HepG2 (cell line): ENCODE data around the gene CFD. TPM values are rescaled to one million over a fixed set of nuclear protein-coding genes. Genes with fewer than 3 reads are reported as not detected.

ENCODE experiments used
- ARNT ChIP-seq: fragments of 450-650 bp; IDR thresholded peaks from 2 replicates; pipeline ENCODE4 v1.6.1; 2017
- FOXO1 ChIP-seq: sonication (generic); formaldehyde crosslinking; IDR thresholded peaks from 2 replicates; pipeline ENCODE4 v1.4.0; 2020; ENCODE audit warnings: missing genetic modification reagents
- HHEX ChIP-seq: IDR thresholded peaks from 2 replicates; pipeline ENCODE4 v1.6.1; 2016; ENCODE audit warnings: control low read depth
- HOXA5 ChIP-seq: sonication (generic); formaldehyde crosslinking; IDR thresholded peaks from 2 replicates; pipeline ENCODE4 v1.4.0; 2020; ENCODE audit warnings: missing genetic modification reagents
- IKZF4 ChIP-seq: sonication (generic); formaldehyde crosslinking; IDR thresholded peaks from 2 replicates; pipeline ENCODE4 v1.5.1; 2020; ENCODE audit warnings: borderline replicate concordance, mild to moderate bottlenecking, low read depth, missing genetic modification reagents; ENCODE audit errors: not compliant biosample characterization
- JDP2 ChIP-seq: sonication (generic); formaldehyde crosslinking; IDR thresholded peaks from 2 replicates; pipeline ENCODE4 v1.8.1; 2022; ENCODE audit warnings: missing genetic modification reagents, borderline replicate concordance
- PHF20 ChIP-seq: sonication (generic); formaldehyde crosslinking; IDR thresholded peaks from 2 replicates; pipeline ENCODE4 v1.5.0; 2020; ENCODE audit warnings: mild to moderate bottlenecking, missing genetic modification reagents
- XRCC5 ChIP-seq: fragments of 200-400 bp; formaldehyde crosslinking; optimal IDR thresholded peaks from 2 replicates; pipeline ENCODE3; 2017; ENCODE audit warnings: mild to moderate bottlenecking, low read length
- ZBTB7A ChIP-seq: sonication (generic); formaldehyde crosslinking; IDR thresholded peaks from 2 replicates; pipeline ENCODE4 v1.8.0; 2022; ENCODE audit warnings: mild to moderate bottlenecking, missing genetic modification reagents
- ZNF253 ChIP-seq: sonication (generic); formaldehyde crosslinking; IDR thresholded peaks from 2 replicates; pipeline ENCODE4 v1.8.0; 2022; ENCODE audit warnings: mild to moderate bottlenecking, missing genetic modification reagents, borderline replicate concordance
- ZNF432 ChIP-seq: sonication (generic); formaldehyde crosslinking; IDR thresholded peaks from 2 replicates; pipeline ENCODE4 v1.5.0; 2020; ENCODE audit warnings: missing genetic modification reagents, mild to moderate bottlenecking, borderline replicate concordance
- ZNF446 ChIP-seq: sonication (generic); formaldehyde crosslinking; IDR thresholded peaks from 2 replicates; pipeline ENCODE4 v1.5.0; 2020; ENCODE audit warnings: mild to moderate bottlenecking, missing genetic modification reagents
- ZNF501 ChIP-seq: sonication (generic); formaldehyde crosslinking; IDR thresholded peaks from 2 replicates; pipeline ENCODE4 v1.5.1; 2020; ENCODE audit warnings: mild to moderate bottlenecking, moderate library complexity, missing genetic modification reagents
- ZNF780A ChIP-seq: sonication (generic); formaldehyde crosslinking; IDR thresholded peaks from 2 replicates; pipeline ENCODE4 v1.8.0; 2022; ENCODE audit warnings: mild to moderate bottlenecking, missing genetic modification reagents, moderate library complexity
- polyA plus RNA-seq, 8 experiments: library from polyadenylated mRNA; depleted of rRNA in 3 of 8; stranded (reverse) in 7 of 8; unstranded in 1 of 8; fragments of >200 nt; fragmentation: Illumina TruSeq in 4 of 8; extraction: Trizol in 4 of 8; gene quantifications; 2 replicates each; pipeline versions ENCODE4 v1.2.1 to v1.2.3, GENCODE V29; 2011 to 2016; ENCODE audit warnings: low read depth in 4 of 8, missing spikeins in 1 of 8, mixed read lengths in 1 of 8; ENCODE audit not compliant: insufficient read depth in 1 of 8
- total RNA-seq, 5 experiments: library from RNA; depleted of rRNA; stranded (reverse); fragments of >200 nt; fragmentation: Illumina TruSeq; extraction: Trizol; gene quantifications; 2 replicates each; pipeline ENCODE4 v1.2.3, GENCODE V29; 2016; ENCODE audit warnings: low read depth in 1 of 5
- TF ChIP-seq, protein P1 (sequence below): sonication (generic); formaldehyde crosslinking; IDR thresholded peaks from 2 replicates; pipeline ENCODE4 v1.8.1; 2022; ENCODE audit warnings: mild to moderate bottlenecking, missing genetic modification reagents
- TF ChIP-seq, protein P2 (sequence below): sonication (generic); formaldehyde crosslinking; IDR thresholded peaks from 2 replicates; pipeline ENCODE4 v1.8.1; 2023; ENCODE audit warnings: missing genetic modification reagents, inconsistent platforms, borderline replicate concordance
- TF ChIP-seq, protein P3 (sequence below): IDR thresholded peaks from 2 replicates; pipeline ENCODE4 v1.6.1; 2018; ENCODE audit warnings: missing genetic modification reagents, mild to moderate bottlenecking, missing compliant biosample characterization
- TF ChIP-seq, protein P4 (sequence below): sonication (generic); formaldehyde crosslinking; IDR thresholded peaks from 2 replicates; pipeline ENCODE4 v1.4.0; 2020; ENCODE audit warnings: missing genetic modification reagents, borderline replicate concordance
- TF ChIP-seq, protein P5 (sequence below): sonication (generic); formaldehyde crosslinking; IDR thresholded peaks from 2 replicates; pipeline ENCODE4 v1.4.0; 2020; ENCODE audit warnings: missing genetic modification reagents, low read depth, mild to moderate bottlenecking, borderline replicate concordance
- TF ChIP-seq, protein P6 (sequence below): sonication (generic); formaldehyde crosslinking; IDR thresholded peaks from 2 replicates; pipeline ENCODE4 v1.5.0; 2020; ENCODE audit warnings: mild to moderate bottlenecking, missing genetic modification reagents

The CFD gene
- total and polyA plus RNA-seq, 2 of the 13 experiments (the other 11 are each of a cell fraction or from before 2014, with no cell fraction given), result 2.3 to 4.6 TPM

DNA sequence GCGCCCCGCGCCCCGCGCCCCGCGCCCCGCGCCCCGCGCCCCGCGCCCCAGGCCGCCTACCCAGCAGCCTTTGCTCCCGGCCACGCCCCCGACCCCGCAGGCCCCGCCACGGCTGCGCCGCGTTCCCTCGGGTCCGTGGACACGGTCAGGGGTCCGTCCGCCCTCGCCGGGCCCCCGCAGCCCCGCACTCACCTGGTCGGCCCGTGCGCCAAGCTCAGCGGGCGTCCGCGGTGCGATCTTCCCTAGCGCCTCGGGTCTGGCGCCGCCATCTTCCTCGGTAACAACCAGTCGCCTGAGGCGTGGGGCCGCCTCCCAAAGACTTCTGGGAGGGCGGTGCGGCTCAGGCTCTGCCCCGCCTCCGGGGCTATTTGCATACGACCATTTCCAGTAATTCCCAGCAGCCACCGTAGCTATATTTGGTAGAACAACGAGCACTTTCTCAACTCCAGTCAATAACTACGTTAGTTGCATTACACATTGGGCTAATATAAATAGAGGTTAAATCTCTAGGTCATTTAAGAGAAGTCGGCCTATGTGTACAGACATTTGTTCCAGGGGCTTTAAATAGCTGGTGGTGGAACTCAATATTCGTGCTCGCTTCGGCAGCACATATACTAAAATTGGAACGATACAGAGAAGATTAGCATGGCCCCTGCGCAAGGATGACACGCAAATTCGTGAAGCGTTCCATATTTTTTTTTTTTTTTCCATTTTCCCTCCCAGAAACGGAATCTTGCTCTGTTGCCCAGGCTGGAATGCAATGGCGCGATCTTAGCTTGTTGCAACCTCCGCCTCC, 33.6 kb downstream of the CFD start, which contains the start of the genes MED16 and RNU6-9 (continued):
- TF ChIP-seq, protein P1, sequence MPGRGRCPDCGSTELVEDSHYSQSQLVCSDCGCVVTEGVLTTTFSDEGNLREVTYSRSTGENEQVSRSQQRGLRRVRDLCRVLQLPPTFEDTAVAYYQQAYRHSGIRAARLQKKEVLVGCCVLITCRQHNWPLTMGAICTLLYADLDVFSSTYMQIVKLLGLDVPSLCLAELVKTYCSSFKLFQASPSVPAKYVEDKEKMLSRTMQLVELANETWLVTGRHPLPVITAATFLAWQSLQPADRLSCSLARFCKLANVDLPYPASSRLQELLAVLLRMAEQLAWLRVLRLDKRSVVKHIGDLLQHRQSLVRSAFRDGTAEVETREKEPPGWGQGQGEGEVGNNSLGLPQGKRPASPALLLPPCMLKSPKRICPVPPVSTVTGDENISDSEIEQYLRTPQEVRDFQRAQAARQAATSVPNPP (CRISPR knock-in tag), result peak; percentile 100
- TF ChIP-seq HOXA5 (CRISPR knock-in tag) (peak; percentile 93), ARNT (no peak), ZNF780A (no peak), JDP2 (CRISPR knock-in tag) (no peak), ZNF501 (CRISPR knock-in tag) (peak; percentile 65; the same call in 1 of the 2 replicates), ZBTB7A (CRISPR knock-in tag) (no peak; the same call in 1 of the 2 replicates), ZNF432 (CRISPR knock-in tag) (no peak), XRCC5 (no peak), FOXO1 (CRISPR knock-in tag) (no peak; the same call in 1 of the 2 replicates), ZNF253 (no peak), ZNF446 (no peak), HHEX (CRISPR knock-in tag) (no peak), IKZF4 (no peak), PHF20 (CRISPR knock-in tag) (peak; percentile 79)
- TF ChIP-seq, protein P2, sequence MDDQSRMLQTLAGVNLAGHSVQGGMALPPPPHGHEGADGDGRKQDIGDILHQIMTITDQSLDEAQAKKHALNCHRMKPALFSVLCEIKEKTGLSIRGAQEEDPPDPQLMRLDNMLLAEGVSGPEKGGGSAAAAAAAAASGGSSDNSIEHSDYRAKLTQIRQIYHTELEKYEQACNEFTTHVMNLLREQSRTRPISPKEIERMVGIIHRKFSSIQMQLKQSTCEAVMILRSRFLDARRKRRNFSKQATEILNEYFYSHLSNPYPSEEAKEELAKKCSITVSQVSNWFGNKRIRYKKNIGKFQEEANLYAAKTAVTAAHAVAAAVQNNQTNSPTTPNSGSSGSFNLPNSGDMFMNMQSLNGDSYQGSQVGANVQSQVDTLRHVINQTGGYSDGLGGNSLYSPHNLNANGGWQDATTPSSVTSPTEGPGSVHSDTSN (CRISPR knock-in tag), result no peak
- TF ChIP-seq, protein P3, sequence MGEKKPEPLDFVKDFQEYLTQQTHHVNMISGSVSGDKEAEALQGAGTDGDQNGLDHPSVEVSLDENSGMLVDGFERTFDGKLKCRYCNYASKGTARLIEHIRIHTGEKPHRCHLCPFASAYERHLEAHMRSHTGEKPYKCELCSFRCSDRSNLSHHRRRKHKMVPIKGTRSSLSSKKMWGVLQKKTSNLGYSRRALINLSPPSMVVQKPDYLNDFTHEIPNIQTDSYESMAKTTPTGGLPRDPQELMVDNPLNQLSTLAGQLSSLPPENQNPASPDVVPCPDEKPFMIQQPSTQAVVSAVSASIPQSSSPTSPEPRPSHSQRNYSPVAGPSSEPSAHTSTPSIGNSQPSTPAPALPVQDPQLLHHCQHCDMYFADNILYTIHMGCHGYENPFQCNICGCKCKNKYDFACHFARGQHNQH, result no peak
- TF ChIP-seq, protein P4, sequence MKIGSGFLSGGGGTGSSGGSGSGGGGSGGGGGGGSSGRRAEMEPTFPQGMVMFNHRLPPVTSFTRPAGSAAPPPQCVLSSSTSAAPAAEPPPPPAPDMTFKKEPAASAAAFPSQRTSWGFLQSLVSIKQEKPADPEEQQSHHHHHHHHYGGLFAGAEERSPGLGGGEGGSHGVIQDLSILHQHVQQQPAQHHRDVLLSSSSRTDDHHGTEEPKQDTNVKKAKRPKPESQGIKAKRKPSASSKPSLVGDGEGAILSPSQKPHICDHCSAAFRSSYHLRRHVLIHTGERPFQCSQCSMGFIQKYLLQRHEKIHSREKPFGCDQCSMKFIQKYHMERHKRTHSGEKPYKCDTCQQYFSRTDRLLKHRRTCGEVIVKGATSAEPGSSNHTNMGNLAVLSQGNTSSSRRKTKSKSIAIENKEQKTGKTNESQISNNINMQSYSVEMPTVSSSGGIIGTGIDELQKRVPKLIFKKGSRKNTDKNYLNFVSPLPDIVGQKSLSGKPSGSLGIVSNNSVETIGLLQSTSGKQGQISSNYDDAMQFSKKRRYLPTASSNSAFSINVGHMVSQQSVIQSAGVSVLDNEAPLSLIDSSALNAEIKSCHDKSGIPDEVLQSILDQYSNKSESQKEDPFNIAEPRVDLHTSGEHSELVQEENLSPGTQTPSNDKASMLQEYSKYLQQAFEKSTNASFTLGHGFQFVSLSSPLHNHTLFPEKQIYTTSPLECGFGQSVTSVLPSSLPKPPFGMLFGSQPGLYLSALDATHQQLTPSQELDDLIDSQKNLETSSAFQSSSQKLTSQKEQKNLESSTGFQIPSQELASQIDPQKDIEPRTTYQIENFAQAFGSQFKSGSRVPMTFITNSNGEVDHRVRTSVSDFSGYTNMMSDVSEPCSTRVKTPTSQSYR (CRISPR knock-in tag), result no peak
- TF ChIP-seq, protein P5, sequence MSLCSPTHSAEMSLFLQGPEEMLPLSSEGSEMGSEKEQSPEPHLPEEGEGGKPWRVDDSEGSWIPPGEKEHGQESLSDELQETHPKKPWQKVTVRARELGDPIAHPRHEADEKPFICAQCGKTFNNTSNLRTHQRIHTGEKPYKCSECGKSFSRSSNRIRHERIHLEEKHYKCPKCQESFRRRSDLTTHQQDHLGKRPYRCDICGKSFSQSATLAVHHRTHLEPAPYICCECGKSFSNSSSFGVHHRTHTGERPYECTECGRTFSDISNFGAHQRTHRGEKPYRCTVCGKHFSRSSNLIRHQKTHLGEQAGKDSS (CRISPR knock-in tag), result no peak
- TF ChIP-seq, protein P6, sequence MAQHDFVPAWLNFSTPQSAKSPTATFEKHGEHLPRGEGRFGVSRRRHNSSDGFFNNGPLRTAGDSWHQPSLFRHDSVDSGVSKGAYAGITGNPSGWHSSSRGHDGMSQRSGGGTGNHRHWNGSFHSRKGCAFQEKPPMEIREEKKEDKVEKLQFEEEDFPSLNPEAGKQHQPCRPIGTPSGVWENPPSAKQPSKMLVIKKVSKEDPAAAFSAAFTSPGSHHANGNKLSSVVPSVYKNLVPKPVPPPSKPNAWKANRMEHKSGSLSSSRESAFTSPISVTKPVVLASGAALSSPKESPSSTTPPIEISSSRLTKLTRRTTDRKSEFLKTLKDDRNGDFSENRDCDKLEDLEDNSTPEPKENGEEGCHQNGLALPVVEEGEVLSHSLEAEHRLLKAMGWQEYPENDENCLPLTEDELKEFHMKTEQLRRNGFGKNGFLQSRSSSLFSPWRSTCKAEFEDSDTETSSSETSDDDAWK, result no peak
